Cardiac muscle cell (in vitro differentiated cells and primary cell): ENCODE results near the gene BDKRB2. TPM values are rescaled to one million over a fixed set of nuclear protein-coding genes. Genes with fewer than 3 reads are reported as not detected.

ENCODE experiments used
- DNase-seq, 2 donors: peaks; one replicate each; pipeline versions ENCODE4 v3.0.0 to v3.0.0-alpha.2; 2010 to 2017; ENCODE audit warnings: low read depth in 1 of 2, low spot score in 1 of 2
- H3K27ac ChIP-seq: fragments of 200-600 bp; sonication (generic); 2 replicates; pipeline ENCODE4 v1.5.1; 2016
- H3K27me3 ChIP-seq: fragments of 200-600 bp; sonication (generic); 2 replicates; pipeline ENCODE4 v1.6.0; 2016; ENCODE audit warnings: control low read depth
- H3K36me3 ChIP-seq: fragments of 200-600 bp; sonication (generic); 2 replicates; pipeline ENCODE4 v1.5.1; 2016; ENCODE audit warnings: control low read depth
- H3K4me1 ChIP-seq: fragments of 200-600 bp; sonication (generic); 2 replicates; pipeline ENCODE4 v1.8.1; 2017; ENCODE audit warnings: low read depth, mild to moderate bottlenecking, mixed run types
- H3K4me3 ChIP-seq: fragments of 200-600 bp; sonication (generic); 2 replicates; pipeline ENCODE4 v1.5.1; 2016; ENCODE audit warnings: mild to moderate bottlenecking
- H3K9me3 ChIP-seq: fragments of 200-600 bp; sonication (generic); 2 replicates; pipeline ENCODE4 v1.5.1; 2017; ENCODE audit warnings: low read depth, mild to moderate bottlenecking, control low read depth
- polyA plus RNA-seq: library from polyadenylated mRNA; unstranded; fragments of >200 nt; fragmentation: Nextera tagmentation; extraction: Ambion mirVana; gene quantifications from 2 replicates; pipeline ENCODE4 v1.2.1, GENCODE V29; 2016
- total RNA-seq: library from RNA; depleted of rRNA; stranded (reverse); fragments of >200 nt; gene quantifications from 2 replicates; pipeline ENCODE4 v1.2.3, GENCODE V29; 2016
- TF ChIP-seq, protein P1 (sequence below): IDR thresholded peaks from 2 replicates; pipeline ENCODE4 v1.5.1; 2012; ENCODE audit warnings: low read depth, mild to moderate bottlenecking, low read length

BDKRB2 gene
- total and polyA plus RNA-seq, 2 experiments from 2014 or later: 0.45 TPM; not detected in 1

DNA sequence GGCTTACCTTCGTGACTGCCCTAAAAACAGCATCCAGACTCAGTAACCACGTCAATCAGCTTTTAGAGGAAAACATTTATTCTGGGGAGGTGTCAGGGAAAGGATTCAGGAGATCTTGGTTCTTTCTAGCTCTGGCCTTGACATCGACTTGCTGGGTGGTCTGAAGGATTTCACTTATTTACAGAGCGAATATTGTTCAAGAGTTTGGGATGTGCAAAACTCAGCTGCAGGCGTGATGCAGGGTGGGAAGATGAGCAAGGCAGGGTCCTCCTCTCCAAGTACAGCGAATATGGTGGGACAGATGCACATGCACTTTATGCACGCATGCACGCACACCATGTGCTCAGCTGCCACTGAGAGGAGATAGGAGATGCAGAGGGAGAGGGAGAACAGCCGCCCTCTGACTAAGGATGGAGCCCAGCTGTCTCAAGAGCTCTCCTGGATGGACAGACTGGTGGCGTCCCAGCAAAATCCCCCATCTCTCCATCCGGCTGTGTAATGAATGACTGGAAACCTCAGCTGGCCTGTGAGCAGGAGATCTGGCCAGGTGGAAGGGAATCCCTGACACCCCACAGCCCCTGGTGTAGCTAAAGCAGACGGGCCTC is 27.0 kb downstream of the BDKRB2 start:
- Histone ChIP-seq H3K27ac (no peak overlapping the region), H3K9me3 (no peaks in the 10 kb centered on the region), H3K27me3 (no peaks in the 10 kb centered on the region), H3K4me3 (no peak overlapping the region), H3K4me1 (no peaks in the 10 kb centered on the region), H3K36me3 (no peaks in the 10 kb centered on the region)
- no peak for DNase-seq
- TF ChIP-seq, protein P1, sequence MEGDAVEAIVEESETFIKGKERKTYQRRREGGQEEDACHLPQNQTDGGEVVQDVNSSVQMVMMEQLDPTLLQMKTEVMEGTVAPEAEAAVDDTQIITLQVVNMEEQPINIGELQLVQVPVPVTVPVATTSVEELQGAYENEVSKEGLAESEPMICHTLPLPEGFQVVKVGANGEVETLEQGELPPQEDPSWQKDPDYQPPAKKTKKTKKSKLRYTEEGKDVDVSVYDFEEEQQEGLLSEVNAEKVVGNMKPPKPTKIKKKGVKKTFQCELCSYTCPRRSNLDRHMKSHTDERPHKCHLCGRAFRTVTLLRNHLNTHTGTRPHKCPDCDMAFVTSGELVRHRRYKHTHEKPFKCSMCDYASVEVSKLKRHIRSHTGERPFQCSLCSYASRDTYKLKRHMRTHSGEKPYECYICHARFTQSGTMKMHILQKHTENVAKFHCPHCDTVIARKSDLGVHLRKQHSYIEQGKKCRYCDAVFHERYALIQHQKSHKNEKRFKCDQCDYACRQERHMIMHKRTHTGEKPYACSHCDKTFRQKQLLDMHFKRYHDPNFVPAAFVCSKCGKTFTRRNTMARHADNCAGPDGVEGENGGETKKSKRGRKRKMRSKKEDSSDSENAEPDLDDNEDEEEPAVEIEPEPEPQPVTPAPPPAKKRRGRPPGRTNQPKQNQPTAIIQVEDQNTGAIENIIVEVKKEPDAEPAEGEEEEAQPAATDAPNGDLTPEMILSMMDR: no peak

- H3K27ac ChIP-seq: no peak overlapping the region
- H3K4me3 ChIP-seq: no peak overlapping the region
- no peaks in the 10 kb centered on the region for H3K27me3 ChIP-seq
- H3K36me3 ChIP-seq: no peaks in the 10 kb centered on the region
- no peak for DNase-seq
- H3K9me3 ChIP-seq: no peaks in the 10 kb centered on the region
- H3K4me1 ChIP-seq: no peaks in the 10 kb centered on the region
- TF ChIP-seq, protein P1: no peak
Observed at GRCh38 chr14:96232506-96232905, 27.9 kb downstream of the BDKRB2 start.

DNA sequence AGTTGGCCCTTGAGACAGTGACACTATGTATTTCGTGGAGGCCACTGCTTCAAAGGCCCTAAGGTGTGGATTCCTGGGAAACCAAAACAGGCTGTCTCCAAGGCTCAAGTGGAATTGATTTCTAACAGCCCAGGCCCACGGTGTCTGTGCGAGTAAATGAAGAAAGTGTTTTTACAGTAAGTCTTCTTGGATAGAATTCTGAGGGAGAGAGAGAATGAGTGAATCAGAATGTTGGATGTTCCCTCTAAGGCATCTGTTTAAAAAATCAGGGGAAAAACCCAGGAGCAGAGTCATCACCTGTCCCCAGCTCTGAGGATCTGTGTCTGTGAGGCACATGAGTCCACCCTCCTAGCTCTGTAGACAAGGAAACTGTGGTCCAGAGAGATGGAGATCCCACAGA is 29.0 kb downstream of the BDKRB2 start:
- TF ChIP-seq, protein P1: no peak
- no peaks in the 10 kb centered on the region for H3K4me1 ChIP-seq
- H3K27ac ChIP-seq: no peak overlapping the region
- no peak for DNase-seq
- no peak overlapping the region for H3K4me3 ChIP-seq
- H3K27me3 ChIP-seq: no peaks in the 10 kb centered on the region
- H3K36me3 ChIP-seq: no peaks in the 10 kb centered on the region
- H3K9me3 ChIP-seq: no peaks in the 10 kb centered on the region

DNA sequence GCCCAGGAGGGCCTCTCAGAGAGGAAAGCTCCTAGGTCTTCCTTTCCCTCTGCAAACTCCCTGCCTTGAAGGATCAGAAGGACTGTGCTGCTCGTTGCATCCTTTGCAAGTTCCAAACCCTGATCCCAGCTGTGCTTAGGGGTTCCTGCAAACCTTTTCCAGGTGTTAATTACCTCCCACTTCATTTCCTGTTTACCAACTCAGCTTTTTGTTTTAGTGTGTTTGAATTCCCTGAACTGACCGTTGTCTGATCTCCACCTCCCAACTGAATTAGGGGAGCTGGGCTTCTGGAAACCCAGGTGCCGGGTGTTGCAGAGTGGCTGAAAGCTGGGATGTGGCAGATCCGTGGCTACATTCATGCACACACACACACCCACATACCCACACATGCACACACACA is 30.8 kb downstream of the BDKRB2 start:
- H3K27ac ChIP-seq: no peak overlapping the region
- no peaks in the 10 kb centered on the region for H3K36me3 ChIP-seq
- no peak for DNase-seq
- no peaks in the 10 kb centered on the region for H3K27me3 ChIP-seq
- TF ChIP-seq, protein P1: no peak
- H3K9me3 ChIP-seq: no peaks in the 10 kb centered on the region
- H3K4me1 ChIP-seq: no peaks in the 10 kb centered on the region
- H3K4me3 ChIP-seq: no peak overlapping the region

GRCh38 chr14:96237641-96238040 is 33.0 kb downstream of the BDKRB2 start:
- H3K9me3 ChIP-seq: no peaks in the 10 kb centered on the region
- H3K27me3 ChIP-seq: no peaks in the 10 kb centered on the region
- H3K27ac ChIP-seq: no peak overlapping the region
- TF ChIP-seq, protein P1: no peak
- H3K4me3 ChIP-seq: no peak overlapping the region
- H3K4me1 ChIP-seq: no peaks in the 10 kb centered on the region
- no peaks in the 10 kb centered on the region for H3K36me3 ChIP-seq
- DNase-seq: no peak
